Neural progenitor cell (in vitro differentiated cells): ENCODE data around the gene TYMP.

Experiments used
- CTCF ChIP-seq: fragments of 200-600 bp; sonication (generic); IDR thresholded peaks from 2 replicates; pipeline ENCODE4 v1.5.1; 2017; ENCODE audit warnings: antibody characterized with exemption, mild to moderate bottlenecking
- EZH2 ChIP-seq: fragments of 200-600 bp; sonication (generic); IDR thresholded peaks from 2 replicates; pipeline ENCODE4 v1.6.1; 2017; ENCODE audit warnings: antibody characterized with exemption, mild to moderate bottlenecking, moderate library complexity
- EZH2phosphoT487 ChIP-seq: fragments of 200-600 bp; sonication (generic); IDR thresholded peaks from 2 replicates; pipeline ENCODE4 v1.6.1; 2017; ENCODE audit warnings: antibody characterized with exemption

DNA sequence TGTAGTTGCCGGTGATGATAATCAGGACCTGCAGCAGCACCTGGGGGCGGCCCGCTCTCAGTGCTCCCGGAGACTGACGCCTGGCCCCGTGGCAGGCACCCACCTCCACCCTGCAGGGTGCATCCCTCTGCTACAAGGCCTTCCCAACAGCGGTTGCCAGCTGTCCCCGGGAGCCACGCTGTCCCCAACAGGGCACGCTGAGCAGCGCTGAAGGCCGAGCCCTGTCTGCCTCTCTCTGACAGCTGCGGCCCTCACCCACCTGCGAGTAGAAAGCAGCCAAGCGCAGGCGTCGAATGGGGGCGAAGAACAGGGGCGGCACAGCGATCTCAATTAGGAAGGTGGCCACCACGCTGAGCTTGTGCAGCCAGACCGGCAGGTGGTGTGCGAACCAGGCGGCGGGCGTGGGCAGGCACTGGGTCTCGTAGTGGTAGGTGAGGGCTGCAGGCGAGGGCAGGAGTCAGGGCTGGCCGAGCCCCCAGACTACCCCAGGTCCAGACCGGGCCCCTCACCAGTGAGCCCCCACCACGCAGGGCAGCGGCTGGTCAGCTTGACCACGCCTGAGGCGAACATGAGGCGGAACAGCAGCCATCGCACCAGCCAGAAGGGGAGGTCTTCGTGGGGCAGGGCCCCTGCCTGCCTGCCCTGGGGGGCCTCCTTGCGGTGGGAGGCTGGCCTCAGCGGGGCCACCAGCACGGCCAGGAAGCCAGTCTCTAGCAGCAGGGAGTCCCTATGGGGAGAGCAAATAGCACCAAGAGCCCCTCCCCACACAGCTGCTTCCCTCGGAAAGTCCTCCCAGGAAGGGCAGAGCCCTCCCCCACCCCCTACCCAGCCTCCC, 23.8 kb downstream of the TYMP start:
- TF ChIP-seq CTCF (no peak), EZH2phosphoT487 (no peak), EZH2 (no peak)
